Retinal pigment epithelial cell (primary cell): ENCODE results near the gene TNRC18.

Source experiments
- DNase-seq: peaks from one replicate; pipeline ENCODE4 v3.0.0-alpha.2; 2010; ENCODE audit warnings: low read depth
- H3K4me3 ChIP-seq: 2 replicates; pipeline ENCODE4 v1.5.1; 2011; ENCODE audit warnings: mild to moderate bottlenecking, low read length, control low read depth, moderate library complexity
- CTCF ChIP-seq: conservative IDR thresholded peaks from 2 replicates; pipeline ENCODE4 v1.5.1; 2011; ENCODE audit warnings: low read depth, low read length, control low read depth, inconsistent platforms

Gene TNRC18

DNA sequence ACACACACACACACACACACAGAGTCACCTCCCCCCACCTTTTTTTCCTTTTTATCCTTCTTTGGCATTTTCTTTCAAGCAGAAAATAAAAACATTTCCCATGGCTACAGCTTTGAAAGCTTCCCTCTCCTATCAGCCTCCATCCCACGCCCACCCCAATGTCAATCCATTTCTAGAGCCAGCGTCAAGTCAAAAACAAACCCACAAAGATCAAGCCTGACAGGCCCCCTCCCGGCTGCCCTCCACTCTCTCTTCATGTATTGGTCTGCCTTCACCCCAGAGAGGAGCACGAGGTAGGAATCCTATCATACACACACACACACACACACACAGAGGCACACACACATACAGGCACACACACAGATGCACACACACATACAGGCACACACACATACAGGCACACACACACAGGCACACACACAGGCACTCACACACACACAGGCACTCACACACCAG lies 8.0 kb upstream of the TNRC18 start:
- TF ChIP-seq CTCF: no peak
- DNase-seq: no peak
- no peak overlapping the region for H3K4me3 ChIP-seq

- TF ChIP-seq CTCF: no peak
- no peak overlapping the region for H3K4me3 ChIP-seq
- DNase-seq: no peak
Observed at GRCh38 chr7:5430612-5430947, 6.9 kb upstream of the TNRC18 start.

DNA sequence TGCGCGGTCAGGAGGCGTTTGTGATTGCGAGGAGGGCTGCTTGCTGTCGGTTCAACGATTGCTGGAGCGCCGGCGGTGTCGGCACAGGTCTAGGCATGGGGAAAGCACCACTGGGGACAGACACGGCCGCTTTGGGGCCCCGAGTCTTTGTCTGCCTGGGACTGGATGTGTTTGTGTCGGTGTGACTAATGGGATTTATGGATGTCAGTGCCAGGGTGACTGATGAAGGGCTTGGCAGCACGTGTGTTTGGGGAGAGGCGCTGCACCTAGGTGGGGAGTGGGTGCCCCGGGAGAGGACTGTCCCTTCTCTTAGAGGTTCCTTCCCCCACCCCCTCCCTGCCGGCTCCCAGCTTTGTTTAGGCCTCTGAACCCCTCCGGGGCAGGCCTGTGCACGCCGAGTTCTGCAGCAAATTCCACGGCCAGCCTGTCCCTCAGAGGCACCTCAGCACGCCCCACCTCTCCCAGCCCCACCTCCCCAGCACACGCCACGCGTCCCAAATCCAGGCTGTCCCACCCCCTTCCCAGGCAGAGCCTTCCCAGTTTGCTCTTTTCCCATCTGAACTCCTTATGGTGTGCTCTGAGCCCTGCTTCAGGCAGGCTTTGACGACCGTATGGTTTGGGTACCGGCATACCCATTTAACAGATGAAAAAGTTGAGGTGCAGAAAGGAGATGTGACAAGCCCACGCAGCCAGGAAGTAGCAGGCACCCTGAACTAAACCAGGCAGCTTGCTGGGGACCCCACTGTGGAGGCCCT lies 6.4 kb upstream of the TNRC18 start:
- peak overlapping the region; percentile 71 for H3K4me3 ChIP-seq
- no peak for TF ChIP-seq CTCF
- DNase-seq: no peak

- TF ChIP-seq CTCF: no peak
- H3K4me3 ChIP-seq: peak overlapping the region; percentile 71
- DNase-seq: no peak
Observed at GRCh38 chr7:5429253-5429856, 5.7 kb upstream of the TNRC18 start.

- peak; percentile 27 for TF ChIP-seq CTCF
- DNase-seq: no peak
- H3K4me3 ChIP-seq: peak overlapping the region; percentile 71
Observed at GRCh38 chr7:5428478-5429252, 5.0 kb upstream of the TNRC18 start.

GRCh38 chr7:5426226-5426475 lies 2.5 kb upstream of the TNRC18 start:
- TF ChIP-seq CTCF: no peak
- no peak for DNase-seq
- H3K4me3 ChIP-seq: peak overlapping the region; percentile 71
